Peyer's patch (tissue), 4 donors: ENCODE results near the gene GRID2. TPM values are rescaled to one million over a fixed set of nuclear protein-coding genes. Genes with fewer than 3 reads are reported as not detected.
A peak's percentile ranks its signal among the peaks of the same experiment; 100 is the strongest.

Experiments used
- DNase-seq, 3 donors: peaks; one replicate each; pipeline ENCODE4 v3.0.0-alpha.2; 2017 to 2019
- H3K27ac ChIP-seq, 4 donors: fragments of 200-600 bp; sonication (generic); one replicate each; pipeline ENCODE4 v1.5.1; 2016 to 2019
- H3K27me3 ChIP-seq, 2 donors: fragments of 200-600 bp; sonication (generic); one replicate each; pipeline ENCODE4 v1.5.1; 2019
- H3K36me3 ChIP-seq, 3 donors: fragments of 200-600 bp; sonication (generic); one replicate each; pipeline ENCODE4 v1.5.1; 2016 to 2019
- H3K4me1 ChIP-seq, 4 donors: fragments of 200-600 bp; sonication (generic); one replicate each; pipeline ENCODE4 v1.5.1; 2016 to 2019
- H3K4me3 ChIP-seq, 4 donors: fragments of 200-600 bp; sonication (generic); 1 replicate in 3 of 4; 2 replicates in 1 of 4; pipeline ENCODE4 v1.5.1; 2016 to 2019; ENCODE audit warnings: mild to moderate bottlenecking in 1 of 4
- H3K9me3 ChIP-seq, 4 donors: fragments of 200-600 bp; sonication (generic); one replicate each; pipeline ENCODE4 v1.5.1; 2016 to 2019; ENCODE audit warnings: mild to moderate bottlenecking in 1 of 4
- POLR2A ChIP-seq, 2 donors: fragments of 450-650 bp; IDR thresholded peaks; one replicate each; pipeline ENCODE4 v1.5.1; 2017; ENCODE audit warnings: antibody characterized with exemption in 2 of 2, mild to moderate bottlenecking in 2 of 2, moderate library complexity in 2 of 2
- total RNA-seq, 4 donors: library from RNA; depleted of rRNA; stranded (reverse); fragments of >200 nt; gene quantifications; one replicate each; pipeline ENCODE4 v1.1.0, GENCODE V29; 2016
- TF ChIP-seq, protein P1 (sequence below), 6 experiments: fragments of 450-650 bp in 4 of 6; fragments of 200-600 bp in 2 of 6; sonication (generic) in 1 of 6; IDR thresholded peaks; one replicate each; pipeline ENCODE4 v1.5.1; 2017 to 2019; ENCODE audit warnings: antibody characterized with exemption in 6 of 6, mild to moderate bottlenecking in 3 of 6, moderate library complexity in 1 of 6

The GRID2 gene
- total RNA-seq, 4 donors from 2014 or later = 0.54 TPM; not detected in 3

DNA sequence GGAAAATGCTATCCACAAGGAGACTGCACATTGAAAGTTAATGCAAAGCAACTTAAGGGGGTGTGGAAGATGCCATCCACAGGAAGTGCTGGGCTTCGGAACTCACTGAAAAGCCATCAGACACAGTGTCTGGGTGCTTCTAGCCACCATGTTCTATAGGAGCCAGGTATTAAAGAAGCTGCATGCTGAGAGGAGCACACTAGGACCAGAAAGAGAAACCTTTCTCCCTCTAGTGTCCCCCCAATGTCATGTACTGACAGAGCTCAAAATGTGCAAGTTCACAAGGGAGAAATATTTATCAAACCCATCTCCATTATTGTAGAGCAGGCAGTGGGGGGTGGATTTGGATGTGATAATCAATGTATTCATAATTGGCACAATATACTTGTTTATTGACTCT is 510.9 kb downstream of the GRID2 start:
- Histone ChIP-seq H3K27ac (no peak overlapping the region), H3K27me3 (no peaks in the 10 kb centered on the region), H3K4me3 (no peak overlapping the region), H3K9me3 (no peaks in the 10 kb centered on the region), H3K36me3 (no peaks in the 10 kb centered on the region), H3K4me1 (no peaks in the 10 kb centered on the region)
- TF ChIP-seq, protein P1, sequence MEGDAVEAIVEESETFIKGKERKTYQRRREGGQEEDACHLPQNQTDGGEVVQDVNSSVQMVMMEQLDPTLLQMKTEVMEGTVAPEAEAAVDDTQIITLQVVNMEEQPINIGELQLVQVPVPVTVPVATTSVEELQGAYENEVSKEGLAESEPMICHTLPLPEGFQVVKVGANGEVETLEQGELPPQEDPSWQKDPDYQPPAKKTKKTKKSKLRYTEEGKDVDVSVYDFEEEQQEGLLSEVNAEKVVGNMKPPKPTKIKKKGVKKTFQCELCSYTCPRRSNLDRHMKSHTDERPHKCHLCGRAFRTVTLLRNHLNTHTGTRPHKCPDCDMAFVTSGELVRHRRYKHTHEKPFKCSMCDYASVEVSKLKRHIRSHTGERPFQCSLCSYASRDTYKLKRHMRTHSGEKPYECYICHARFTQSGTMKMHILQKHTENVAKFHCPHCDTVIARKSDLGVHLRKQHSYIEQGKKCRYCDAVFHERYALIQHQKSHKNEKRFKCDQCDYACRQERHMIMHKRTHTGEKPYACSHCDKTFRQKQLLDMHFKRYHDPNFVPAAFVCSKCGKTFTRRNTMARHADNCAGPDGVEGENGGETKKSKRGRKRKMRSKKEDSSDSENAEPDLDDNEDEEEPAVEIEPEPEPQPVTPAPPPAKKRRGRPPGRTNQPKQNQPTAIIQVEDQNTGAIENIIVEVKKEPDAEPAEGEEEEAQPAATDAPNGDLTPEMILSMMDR (IDR thresholded peaks at IDR 0.05) = no peak
- no peak for TF ChIP-seq POLR2A (IDR thresholded peaks at IDR 0.05)
- no peak for DNase-seq

DNA sequence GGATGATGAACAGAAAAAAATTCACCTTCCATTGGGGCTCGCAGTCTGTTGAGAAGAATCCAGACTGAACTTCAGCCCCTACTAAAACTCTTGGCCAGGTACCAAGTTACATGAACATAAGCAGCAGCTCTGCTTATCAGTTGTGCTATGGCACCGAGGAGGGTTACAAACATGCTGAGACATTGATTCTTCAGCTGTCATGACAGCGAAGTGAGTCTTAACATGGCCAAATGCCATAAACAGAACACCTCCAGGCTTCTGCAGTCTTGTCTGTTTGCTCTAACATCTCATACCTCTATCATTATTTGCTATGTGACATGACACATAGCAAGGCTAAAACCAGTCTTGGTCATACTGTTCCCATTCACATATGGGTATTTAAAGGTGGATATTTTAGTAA is 521.5 kb downstream of the GRID2 start:
- Histone ChIP-seq H3K36me3 (no peaks in the 10 kb centered on the region), H3K4me1 (no peaks in the 10 kb centered on the region), H3K27me3 (no peaks in the 10 kb centered on the region), H3K9me3 (no peaks in the 10 kb centered on the region), H3K4me3 (no peak overlapping the region), H3K27ac (no peak overlapping the region)
- TF ChIP-seq, protein P1 (IDR thresholded peaks at IDR 0.05) = no peak
- no peak for TF ChIP-seq POLR2A (IDR thresholded peaks at IDR 0.05)
- DNase-seq = peak in 1 of 3 donors; percentile 68

DNA sequence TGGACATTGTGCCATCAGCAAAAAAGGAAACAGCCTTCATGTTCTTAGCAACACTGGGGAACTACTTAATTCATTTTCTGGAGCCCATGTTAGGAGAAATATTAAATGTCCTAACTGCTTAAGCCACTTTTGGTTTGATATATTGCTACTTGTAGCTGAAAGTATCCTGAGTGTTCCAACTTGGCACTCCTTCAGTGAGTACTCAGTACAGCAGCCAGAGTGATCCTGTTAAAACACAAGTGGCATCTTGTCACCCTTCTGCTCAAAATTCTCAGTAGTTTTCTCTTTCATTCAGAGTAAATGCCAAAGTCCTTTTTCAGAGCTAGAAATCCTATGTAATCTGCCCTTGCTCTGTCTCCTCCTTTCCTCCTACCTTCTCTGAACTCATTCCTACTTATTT is 522.0 kb downstream of the GRID2 start:
- DNase-seq = no peak
- Histone ChIP-seq H3K27me3 (no peaks in the 10 kb centered on the region), H3K9me3 (no peaks in the 10 kb centered on the region), H3K4me3 (no peak overlapping the region), H3K27ac (no peak overlapping the region), H3K36me3 (no peaks in the 10 kb centered on the region), H3K4me1 (no peaks in the 10 kb centered on the region)
- TF ChIP-seq, protein P1 (IDR thresholded peaks at IDR 0.05) = no peak
- no peak for TF ChIP-seq POLR2A (IDR thresholded peaks at IDR 0.05)

DNA sequence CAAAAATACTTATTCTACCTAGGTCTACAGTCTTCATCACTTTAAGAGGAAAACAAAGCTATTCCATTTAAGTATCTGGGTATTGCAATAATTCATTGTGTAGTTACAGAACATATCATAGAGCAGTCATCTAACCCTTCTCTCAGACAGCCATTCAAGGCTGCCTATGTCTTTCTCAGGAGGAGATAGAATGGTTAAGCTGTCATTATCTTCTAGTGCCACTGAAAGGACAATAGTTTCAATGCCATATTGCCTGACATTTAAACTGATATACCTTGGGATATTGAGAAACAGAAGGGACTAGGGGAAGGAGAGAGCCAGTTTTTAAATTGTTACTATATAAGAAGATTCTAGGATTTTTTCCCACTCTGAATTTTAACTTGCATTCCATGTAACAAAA is 527.0 kb downstream of the GRID2 start:
- Histone ChIP-seq H3K27ac (no peak overlapping the region), H3K36me3 (no peaks in the 10 kb centered on the region), H3K9me3 (no peaks in the 10 kb centered on the region), H3K4me3 (no peak overlapping the region), H3K4me1 (no peaks in the 10 kb centered on the region), H3K27me3 (no peaks in the 10 kb centered on the region)
- no peak for DNase-seq
- TF ChIP-seq, protein P1 (IDR thresholded peaks at IDR 0.05) = no peak
- TF ChIP-seq POLR2A (IDR thresholded peaks at IDR 0.05) = no peak

DNA sequence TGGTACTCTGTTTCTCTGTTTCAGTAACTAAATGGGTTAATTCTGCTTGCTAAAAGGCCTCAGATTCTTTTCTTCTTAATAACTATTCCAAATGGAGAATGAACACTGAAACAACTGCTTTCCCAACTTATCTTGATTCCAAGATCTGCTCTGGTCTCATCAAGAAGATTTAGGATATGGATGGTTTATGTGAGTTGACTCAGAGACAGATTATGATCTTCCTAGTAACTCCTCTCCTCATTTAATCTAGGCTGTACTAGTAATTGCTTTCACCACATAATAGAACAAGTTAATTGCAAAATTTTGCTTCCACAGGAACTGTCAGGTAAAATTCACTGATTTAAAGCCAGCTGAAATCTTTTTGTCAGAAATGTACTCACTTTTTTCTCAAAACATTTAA is 537.1 kb downstream of the GRID2 start:
- H3K27me3 ChIP-seq = no peaks in the 10 kb centered on the region
- H3K27ac ChIP-seq = no peak overlapping the region

More for the DNA sequence above, 537.1 kb downstream of the GRID2 start:
- H3K9me3 ChIP-seq = no peaks in the 10 kb centered on the region
- no peak overlapping the region for H3K4me3 ChIP-seq
- DNase-seq = no peak
- no peak for TF ChIP-seq POLR2A (IDR thresholded peaks at IDR 0.05)
- TF ChIP-seq, protein P1 (IDR thresholded peaks at IDR 0.05) = no peak
- no peaks in the 10 kb centered on the region for H3K4me1 ChIP-seq
- H3K36me3 ChIP-seq = no peaks in the 10 kb centered on the region
